ENCODE data around the gene CMTM1. TPM values are rescaled to one million over a fixed set of nuclear protein-coding genes. Genes with fewer than 3 reads are reported as not detected.

Gene CMTM1
- total RNA-seq, 1 experiment from 2014 or later: 2.6 TPM

DNA sequence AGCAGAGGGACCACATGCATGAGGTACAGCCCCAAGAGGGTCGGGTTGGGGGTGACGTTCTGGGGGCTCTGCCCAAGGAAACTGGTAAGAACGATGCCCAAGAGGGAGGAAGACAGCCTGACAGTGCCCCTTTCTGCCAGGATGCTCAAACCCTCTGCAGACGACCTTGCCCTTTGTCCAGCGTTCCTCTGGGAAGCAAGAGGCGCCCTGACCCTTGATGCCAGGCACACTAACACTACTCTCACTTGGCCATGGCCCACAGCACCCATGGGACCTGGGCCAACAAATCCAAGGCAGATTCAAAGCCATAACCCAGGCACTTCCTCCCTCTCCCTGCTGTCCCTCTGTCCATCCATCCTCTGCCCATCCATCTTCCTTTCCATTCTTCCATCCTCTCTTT lies 36.8 kb upstream of the CMTM1 start:
- Histone ChIP-seq H3K4me1 (ENCODE audit: insufficient read depth, low read length) (no peaks in the 10 kb centered on the region), H4K91ac (ENCODE audit: insufficient read length, low read depth, low read length) (no peak overlapping the region), H3K4ac (ENCODE audit: low read depth, low read length) (no peak overlapping the region), H2BK12ac (ENCODE audit: insufficient read length, low read depth, low read length) (no peak overlapping the region), H3K79me1 (ENCODE audit: insufficient read depth, low read depth, low read length, poor library complexity, severe bottlenecking) (no peaks in the 10 kb centered on the region), H3K56ac (ENCODE audit: insufficient read length, low read depth, low read length) (no peak overlapping the region), H3T11ph (ENCODE audit: low read length) (no peak overlapping the region), H2BK15ac (ENCODE audit: low read depth, low read length) (no peak overlapping the region), H3K4me2 (ENCODE audit: insufficient read depth, insufficient read length, low read length) (no peak overlapping the region), H3K9me3 (ENCODE audit: control insufficient read depth, low read depth, low read length) (no peaks in the 10 kb centered on the region), H3K18ac (ENCODE audit: insufficient read length, low read depth, low read length) (no peak overlapping the region), H2BK20ac (ENCODE audit: low read depth, low read length, poor library complexity, severe bottlenecking) (no peak overlapping the region), H3K14ac (ENCODE audit: insufficient read depth, low read length) (no peak overlapping the region), H2BK120ac (ENCODE audit: low read depth, low read length, poor library complexity, severe bottlenecking) (no peak overlapping the region), H3K9ac (ENCODE audit: extremely low read depth, insufficient read length, low read length) (no peak overlapping the region), H2AFZ (ENCODE audit: low read length) (no peak overlapping the region), H4K5ac (ENCODE audit: insufficient read length, low read depth, low read length) (no peak overlapping the region), H2BK5ac (ENCODE audit: insufficient read length, low read length) (no peak overlapping the region), H3K23me2 (ENCODE audit: insufficient read length, low read depth, low read length, poor library complexity, severe bottlenecking) (no peaks in the 10 kb centered on the region), H2AK5ac (ENCODE audit: insufficient read length, low read length) (no peak overlapping the region), H4K20me1 (ENCODE audit: control insufficient read depth, insufficient read depth, insufficient read length) (no peaks in the 10 kb centered on the region), H3K27me3 (ENCODE audit: insufficient read depth, low read length) (no peaks in the 10 kb centered on the region), H3K27ac (ENCODE audit: insufficient read length, low read depth, low read length) (no peak overlapping the region), H4K8ac (replicated peaks; ENCODE audit: insufficient read length, low read depth, low read length) (no peak overlapping the region), H3K23ac (ENCODE audit: insufficient read length, low read depth, low read length) (no peak overlapping the region), H3K79me2 (ENCODE audit: insufficient read depth, low read length) (no peaks in the 10 kb centered on the region)
- Mint-ChIP-seq H3K4me1 (no peaks in the 10 kb centered on the region), H3K9me3 (no peaks in the 10 kb centered on the region), H3K36me3 (ENCODE audit: insufficient read depth in 1 of 3, low read depth in 3 of 3) (peaks cover 0 to 6% (median 0%) of the 10 kb centered on the region in 3 experiments; a peak in 4 of 7 replicates), H3K27ac (no peak overlapping the region), H3K27me3 (ENCODE audit: low read depth) (peaks cover 2% of the 10 kb centered on the region; the same call in 1 of the 2 replicates), H3K4me3 (no peak overlapping the region)
- no CpG with 5 or more reads among the region's 6 CpGs for WGBS (ENCODE audit: extremely low coverage, insufficient read length, low lambda C conversion rate)
- TF ChIP-seq, protein P1, sequence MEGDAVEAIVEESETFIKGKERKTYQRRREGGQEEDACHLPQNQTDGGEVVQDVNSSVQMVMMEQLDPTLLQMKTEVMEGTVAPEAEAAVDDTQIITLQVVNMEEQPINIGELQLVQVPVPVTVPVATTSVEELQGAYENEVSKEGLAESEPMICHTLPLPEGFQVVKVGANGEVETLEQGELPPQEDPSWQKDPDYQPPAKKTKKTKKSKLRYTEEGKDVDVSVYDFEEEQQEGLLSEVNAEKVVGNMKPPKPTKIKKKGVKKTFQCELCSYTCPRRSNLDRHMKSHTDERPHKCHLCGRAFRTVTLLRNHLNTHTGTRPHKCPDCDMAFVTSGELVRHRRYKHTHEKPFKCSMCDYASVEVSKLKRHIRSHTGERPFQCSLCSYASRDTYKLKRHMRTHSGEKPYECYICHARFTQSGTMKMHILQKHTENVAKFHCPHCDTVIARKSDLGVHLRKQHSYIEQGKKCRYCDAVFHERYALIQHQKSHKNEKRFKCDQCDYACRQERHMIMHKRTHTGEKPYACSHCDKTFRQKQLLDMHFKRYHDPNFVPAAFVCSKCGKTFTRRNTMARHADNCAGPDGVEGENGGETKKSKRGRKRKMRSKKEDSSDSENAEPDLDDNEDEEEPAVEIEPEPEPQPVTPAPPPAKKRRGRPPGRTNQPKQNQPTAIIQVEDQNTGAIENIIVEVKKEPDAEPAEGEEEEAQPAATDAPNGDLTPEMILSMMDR (conservative IDR thresholded peaks at IDR 0.05): no peak
- no peak for DNase-seq

Data from H9 (cell line).